ENCODE data around the gene QSER1.

Gene QSER1

GRCh38 chr11:32890843-32891656 is 1.6 kb upstream of the QSER1 start:
- DNase-seq (ENCODE audit: low read depth): no peak

DNA sequence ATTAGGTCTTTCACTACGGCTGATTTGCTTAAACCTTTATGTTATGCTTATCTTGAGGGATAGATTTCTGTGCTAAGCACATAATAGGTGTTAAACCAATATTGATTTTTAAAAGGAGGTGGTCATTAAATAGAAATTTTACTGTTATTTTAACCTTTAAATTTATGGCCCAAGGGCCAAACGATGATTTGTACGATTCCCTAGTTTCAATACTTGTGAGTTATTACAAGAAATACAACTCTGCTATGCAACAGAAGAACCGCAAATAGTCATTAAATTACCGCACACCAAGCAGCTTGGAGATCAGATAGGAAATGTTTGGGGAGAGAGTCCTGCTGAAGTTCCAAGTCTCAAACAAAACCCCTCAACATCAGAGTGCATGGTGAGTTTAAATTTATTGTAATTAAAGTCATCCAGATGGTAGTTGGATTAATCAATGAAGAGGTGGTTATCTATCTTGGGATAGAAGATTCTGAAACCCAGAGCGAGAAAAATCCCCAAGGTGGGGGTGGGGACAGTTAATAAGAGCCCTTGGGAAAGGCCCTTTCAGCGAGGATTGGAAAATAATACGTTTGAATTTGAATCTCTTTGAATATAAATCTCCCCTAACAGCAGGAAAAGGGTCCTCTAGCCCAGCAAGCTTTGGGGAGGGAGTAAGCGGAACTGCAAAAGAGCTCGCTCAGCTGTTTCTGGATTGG is 805 bp upstream of the QSER1 start:
- DNase-seq (ENCODE audit: low read depth): no peak

GRCh38 chr11:32893093-32893342 is 407 bp downstream of the QSER1 start:
- DNase-seq (ENCODE audit: low read depth): no peak

- DNase-seq (ENCODE audit: low read depth): no peak
Observed at GRCh38 chr11:32893343-32894148, 935 bp downstream of the QSER1 start.

DNA sequence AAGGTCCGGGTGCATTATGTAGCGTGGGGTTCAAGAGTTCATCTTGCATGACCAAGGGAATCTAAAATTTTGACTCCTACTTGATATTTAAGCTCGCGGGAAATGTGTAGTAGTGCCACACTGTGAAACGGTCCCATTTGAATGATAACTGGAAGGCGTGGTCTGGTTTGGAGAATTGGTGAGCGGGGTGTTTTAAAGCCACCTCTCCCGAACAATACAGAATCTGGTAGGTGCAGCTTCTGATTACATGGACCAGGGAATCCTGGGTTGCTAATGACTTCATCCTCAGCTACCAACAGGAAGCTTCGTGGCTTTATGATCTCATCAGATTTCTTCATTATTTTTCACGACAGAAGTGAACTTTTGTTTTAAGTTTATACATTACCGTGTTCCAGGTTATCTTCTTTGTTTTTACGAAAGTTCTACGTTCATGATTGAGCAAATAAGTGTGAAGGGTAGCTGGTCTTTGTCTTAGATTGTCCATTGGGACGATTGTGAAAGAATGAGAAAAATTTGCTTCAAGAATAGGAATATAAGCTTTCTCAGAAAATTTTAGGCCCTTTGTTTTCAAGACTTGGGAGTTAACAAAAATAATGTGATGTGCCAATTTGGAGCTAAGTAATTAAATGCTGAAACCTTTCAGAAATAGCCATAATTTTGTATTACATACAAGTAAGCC is 1.7 kb downstream of the QSER1 start:
- peak; percentile 52 for DNase-seq (ENCODE audit: low read depth)

- DNase-seq (ENCODE audit: low read depth): no peak
Observed at GRCh38 chr11:32894921-32895320, 2.3 kb downstream of the QSER1 start.

DNA sequence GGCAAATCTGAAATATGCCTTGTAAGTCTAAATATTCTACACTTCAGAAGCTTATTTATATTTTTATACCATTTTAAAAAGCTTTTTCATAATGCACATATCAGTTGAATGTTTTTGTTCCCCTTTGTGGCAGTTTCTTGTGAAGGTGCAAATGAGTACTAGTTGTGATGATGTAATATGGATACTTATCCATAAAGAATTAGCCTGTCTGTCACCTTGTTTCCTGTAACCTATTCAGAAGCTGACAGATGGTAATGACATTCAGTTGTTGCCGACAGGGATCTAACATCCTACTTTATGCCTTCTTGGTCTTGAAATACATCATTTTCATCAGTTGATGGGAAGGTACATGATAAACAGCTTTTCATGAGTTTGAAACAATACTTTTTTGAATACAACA is 2.9 kb downstream of the QSER1 start:
- no peak for DNase-seq (ENCODE audit: low read depth)

DNA sequence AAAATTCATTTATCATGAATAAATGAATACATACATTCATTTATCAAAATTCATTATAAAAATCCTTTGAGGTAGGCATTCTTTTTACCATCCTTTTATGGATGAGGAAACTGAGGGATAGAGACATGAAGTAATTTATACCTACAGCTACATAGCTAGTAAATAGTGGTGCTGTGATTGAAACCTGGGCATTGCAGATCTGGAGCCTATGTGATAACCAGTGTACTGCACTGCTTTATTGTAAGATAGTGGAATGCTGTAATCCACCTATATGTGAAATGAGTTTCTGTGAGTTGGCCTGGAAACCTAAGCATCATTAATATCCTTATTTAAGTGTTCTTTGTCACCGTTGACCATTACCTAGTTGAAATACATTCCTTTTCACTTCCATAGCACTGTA is 4.5 kb downstream of the QSER1 start:
- no peak for DNase-seq (ENCODE audit: low read depth)

GRCh38 chr11:32899438-32899837 is 6.8 kb downstream of the QSER1 start:
- DNase-seq (ENCODE audit: low read depth): no peak

GRCh38 chr11:32902089-32902665 is 9.6 kb downstream of the QSER1 start:
- no peak for DNase-seq (ENCODE audit: low read depth)

DNA sequence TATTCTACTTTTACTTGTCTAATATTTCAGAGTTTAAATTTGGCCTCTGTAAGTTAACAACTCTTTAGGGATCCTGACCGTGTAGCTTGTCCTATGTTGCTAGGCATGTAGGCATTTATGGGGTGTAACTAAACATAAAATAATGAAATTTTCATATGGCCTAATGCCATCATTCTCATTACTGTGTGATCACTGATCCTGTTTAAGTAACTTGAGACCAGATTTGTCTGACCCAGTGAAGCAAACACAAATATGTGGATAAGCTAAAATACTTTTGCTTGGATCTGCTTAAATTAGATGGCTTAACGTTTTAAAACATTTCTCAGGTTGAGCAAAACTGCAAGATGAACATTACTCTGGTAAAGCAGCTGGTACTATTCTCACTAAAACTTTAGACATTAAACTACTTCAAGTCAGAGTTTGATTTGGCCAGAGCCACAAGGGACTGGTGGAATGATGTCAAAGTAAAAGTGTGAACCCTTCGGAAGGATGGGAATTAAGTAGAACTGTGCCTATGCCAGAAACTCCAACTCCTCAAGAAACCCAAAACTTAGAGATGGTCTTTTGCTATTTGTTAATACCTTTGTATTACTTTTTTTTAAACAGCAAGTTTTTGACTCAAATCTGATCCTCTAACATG is 12.5 kb downstream of the QSER1 start:
- DNase-seq (ENCODE audit: low read depth): no peak

- DNase-seq (ENCODE audit: low read depth): no peak
Observed at GRCh38 chr11:32908619-32909018, 16.0 kb downstream of the QSER1 start.

DNA sequence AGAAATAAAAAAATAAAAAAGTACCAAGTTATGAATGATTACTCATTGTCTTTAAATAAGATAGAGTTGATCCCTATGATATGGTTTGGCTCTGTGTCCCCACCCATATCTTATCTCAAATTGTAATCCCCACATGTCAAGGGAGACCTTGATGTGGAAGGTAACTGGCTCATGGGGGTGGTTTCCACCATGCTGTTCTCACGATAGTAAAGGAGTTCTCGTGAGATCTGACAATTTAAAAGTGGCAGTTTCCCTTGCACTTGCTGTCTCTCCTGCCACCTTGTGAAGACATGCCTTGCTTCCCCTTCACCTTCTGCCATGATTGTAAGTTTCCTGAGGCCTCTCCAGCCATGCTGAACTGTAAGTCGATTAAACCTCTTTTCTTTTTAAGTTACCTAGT is 18.8 kb downstream of the QSER1 start:
- DNase-seq (ENCODE audit: low read depth): no peak

DNA sequence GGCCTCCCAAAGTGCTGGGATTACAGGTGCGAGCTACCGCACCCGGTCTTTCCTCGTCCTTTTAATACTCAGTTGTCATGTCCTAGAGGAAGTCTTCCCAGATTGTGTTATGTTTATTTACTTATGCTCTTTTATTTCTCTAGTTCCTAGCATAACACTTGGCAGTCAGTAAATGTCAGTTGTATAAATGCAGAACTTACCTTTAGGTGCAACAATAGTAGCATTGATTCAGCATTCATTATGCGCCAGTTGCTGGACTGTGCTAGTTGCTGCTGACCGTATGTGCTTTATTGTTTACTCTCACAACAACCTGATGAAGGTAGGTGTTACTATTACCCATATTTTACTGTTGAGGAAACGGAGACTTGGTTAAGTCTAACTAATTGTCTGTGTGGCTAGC is 20.8 kb downstream of the QSER1 start:
- no peak for DNase-seq (ENCODE audit: low read depth)

GRCh38 chr11:32916361-32916760 is 23.8 kb downstream of the QSER1 start:
- no peak for DNase-seq (ENCODE audit: low read depth)

- no peak for DNase-seq (ENCODE audit: low read depth)
Observed at GRCh38 chr11:32916994-32917393, 24.4 kb downstream of the QSER1 start.

GRCh38 chr11:32918427-32918826 is 25.8 kb downstream of the QSER1 start:
- no peak for DNase-seq (ENCODE audit: low read depth)

- DNase-seq (ENCODE audit: low read depth): no peak
Observed at GRCh38 chr11:32919338-32919737, 26.7 kb downstream of the QSER1 start.

DNA sequence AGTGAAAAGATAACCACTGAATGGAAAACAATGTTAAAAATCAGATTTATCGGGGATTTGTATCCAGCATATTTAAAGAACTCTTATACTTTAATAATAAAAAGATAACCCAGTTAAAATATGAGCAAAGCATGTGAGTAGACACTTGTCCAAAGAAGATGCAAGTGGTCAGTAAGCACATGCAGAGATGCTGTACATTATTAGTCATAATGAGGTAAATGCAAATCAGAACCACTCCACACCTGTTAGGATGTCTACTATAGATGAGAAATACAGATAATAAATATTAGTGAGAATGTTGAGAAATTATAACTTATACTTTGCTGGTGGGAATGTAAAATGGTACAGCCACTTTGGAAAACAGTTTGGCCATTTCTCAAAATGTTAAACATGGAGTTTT is 28.0 kb downstream of the QSER1 start:
- no peak for DNase-seq (ENCODE audit: low read depth)

GRCh38 chr11:32921204-32921603 is 28.6 kb downstream of the QSER1 start:
- DNase-seq (ENCODE audit: low read depth): no peak

DNA sequence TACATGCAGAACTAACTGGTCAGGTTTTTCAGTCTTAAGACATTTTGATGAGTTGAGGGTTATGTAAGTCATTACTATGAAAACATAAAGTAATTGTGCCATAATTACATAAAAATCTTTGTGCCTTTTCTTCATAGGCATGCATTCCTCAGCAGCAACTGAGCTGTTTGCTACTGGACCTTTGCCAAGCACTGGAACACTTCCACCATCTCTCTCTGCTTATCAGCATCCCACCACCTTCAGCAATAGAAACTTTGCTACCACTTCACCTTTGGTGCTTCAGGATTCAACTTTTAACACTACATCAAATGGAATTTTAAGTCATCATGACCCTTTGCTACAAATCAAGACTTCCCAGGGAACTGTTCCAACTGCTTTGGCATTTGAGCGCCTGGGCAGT is 39.0 kb downstream of the QSER1 start:
- DNase-seq (ENCODE audit: low read depth): no peak

- DNase-seq (ENCODE audit: low read depth): no peak
Observed at GRCh38 chr11:32932196-32932595, 39.6 kb downstream of the QSER1 start.

Data from GM04504 (cell line).